ENCODE results near the gene SYT9.

The SYT9 gene

DNA sequence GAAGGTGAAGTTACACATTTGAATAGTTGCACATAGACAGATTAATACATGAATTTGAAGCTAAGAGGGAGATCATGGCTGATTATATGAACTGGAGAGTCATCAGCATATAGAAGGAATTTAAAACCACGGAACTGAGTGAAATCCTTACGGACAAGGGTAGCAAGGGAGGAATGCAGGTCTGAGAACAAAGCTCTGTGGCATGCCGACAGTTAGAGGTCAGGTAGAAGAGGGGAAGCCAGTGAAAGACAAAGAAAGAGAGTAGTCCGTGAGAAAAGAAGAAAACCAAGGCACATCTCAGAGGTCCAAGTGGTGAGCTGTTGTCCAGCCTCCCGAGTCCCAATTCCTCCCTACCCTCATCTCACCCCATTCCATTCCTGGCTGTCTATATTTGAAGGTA is 11.8 kb upstream of the SYT9 start:
- TF ChIP-seq, protein P1, sequence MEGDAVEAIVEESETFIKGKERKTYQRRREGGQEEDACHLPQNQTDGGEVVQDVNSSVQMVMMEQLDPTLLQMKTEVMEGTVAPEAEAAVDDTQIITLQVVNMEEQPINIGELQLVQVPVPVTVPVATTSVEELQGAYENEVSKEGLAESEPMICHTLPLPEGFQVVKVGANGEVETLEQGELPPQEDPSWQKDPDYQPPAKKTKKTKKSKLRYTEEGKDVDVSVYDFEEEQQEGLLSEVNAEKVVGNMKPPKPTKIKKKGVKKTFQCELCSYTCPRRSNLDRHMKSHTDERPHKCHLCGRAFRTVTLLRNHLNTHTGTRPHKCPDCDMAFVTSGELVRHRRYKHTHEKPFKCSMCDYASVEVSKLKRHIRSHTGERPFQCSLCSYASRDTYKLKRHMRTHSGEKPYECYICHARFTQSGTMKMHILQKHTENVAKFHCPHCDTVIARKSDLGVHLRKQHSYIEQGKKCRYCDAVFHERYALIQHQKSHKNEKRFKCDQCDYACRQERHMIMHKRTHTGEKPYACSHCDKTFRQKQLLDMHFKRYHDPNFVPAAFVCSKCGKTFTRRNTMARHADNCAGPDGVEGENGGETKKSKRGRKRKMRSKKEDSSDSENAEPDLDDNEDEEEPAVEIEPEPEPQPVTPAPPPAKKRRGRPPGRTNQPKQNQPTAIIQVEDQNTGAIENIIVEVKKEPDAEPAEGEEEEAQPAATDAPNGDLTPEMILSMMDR (IDR thresholded peaks at IDR 0.05) = no peak

DNA sequence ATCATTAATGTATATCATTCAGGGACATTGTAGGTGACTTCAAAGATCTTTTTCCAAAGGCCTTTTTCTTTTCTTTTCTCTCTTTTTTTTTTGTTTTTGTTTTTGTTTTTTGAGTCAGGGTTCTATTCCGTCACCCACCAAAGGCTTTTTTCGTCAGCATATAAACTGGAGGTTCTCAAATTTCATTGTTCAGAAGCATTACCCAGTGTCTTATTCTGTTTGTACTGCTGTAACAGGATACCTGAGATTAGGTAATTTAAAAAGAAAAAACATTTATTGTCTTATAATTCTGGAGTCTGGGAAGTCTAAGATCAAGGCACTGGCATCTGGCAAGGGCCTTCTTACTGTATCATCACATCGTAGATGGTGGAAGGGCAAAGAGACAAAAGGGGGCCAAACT is 6.4 kb upstream of the SYT9 start:
- TF ChIP-seq, protein P1 (IDR thresholded peaks at IDR 0.05) = no peak

DNA sequence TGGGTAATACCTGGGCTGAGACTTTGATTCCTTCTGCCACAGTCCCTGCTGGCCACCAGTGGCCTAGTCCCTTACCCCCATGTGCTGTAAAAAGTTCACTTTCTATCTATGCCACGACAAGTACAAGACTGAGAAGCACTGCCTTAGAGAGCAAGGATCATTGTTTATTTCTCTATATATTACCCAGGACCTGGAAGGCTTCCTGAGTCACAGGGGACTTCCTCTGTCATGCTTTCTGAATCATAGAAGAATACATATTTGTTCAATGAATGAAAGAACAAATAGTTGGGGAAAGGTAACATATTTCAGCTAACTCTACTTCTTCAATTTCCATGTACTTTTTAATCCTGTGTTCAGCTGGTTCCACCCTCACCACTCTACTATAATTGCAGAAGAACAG is 5.5 kb upstream of the SYT9 start:
- TF ChIP-seq, protein P1 (IDR thresholded peaks at IDR 0.05) = no peak

DNA sequence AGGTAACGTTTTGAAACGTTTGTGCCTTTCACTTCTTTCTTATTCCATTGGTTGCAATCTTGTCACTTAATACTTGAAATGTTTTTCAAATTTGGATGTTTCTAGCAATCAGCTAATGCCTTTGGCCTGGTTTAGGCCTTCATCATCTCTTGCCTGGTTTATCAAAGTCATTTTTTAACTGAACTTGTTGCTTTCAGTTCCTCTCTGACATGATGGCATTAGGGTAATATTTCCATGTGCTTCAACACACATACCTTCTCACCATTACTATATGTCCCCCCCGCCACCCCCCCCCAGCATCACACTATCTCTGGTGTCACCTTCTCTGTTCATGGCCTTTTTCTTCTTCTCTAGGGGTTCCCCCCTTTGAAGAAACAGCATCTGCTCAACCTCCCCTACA is 1.5 kb upstream of the SYT9 start:
- TF ChIP-seq, protein P1 (IDR thresholded peaks at IDR 0.05) = no peak

DNA sequence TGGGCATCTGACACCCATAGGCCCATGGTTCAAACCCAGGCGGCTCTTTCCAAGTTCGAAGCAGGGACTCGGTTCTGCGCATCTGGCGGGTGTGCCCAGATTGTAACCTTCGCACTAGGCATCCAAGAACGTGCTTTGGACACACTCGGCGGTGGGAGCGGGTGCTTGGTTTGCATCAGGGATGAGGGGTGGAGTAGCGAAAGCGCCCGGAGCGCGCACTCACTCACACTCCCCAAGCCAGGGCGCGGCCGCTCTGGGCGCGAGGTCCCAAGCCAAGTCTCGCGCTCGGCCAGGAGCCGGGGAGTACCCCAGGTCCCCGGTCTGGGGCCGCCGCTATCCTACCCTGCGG is 243 bp upstream of the SYT9 start:
- TF ChIP-seq, protein P1 (IDR thresholded peaks at IDR 0.05) = no peak

DNA sequence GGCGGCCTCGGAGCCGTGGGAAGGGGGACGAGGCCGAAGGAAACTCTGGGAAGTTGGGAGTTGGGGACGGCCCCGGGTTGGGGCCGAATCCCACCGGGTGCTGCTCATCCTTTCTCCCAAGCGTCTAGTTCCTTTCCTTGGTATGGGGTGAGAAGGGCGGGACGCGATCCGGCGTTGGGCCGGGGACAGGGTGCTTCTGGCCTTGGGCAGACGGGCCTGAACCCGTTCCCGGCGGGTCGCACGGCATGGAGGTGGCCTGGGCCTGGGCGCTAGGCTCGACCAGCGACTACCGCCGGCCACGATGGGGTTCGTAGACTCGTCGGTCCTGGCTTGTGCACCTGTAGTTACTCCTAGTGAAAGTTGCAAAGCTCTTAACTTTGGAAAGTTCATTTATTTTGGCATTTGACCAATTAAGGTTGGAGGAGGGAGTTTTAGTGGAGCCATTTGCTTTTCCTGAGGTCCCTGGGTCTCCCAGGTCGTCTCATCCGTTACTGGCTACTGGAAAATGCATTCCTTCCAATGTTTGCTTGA is 1.0 kb downstream of the SYT9 start:
- TF ChIP-seq, protein P1 (IDR thresholded peaks at IDR 0.05) = no peak

DNA sequence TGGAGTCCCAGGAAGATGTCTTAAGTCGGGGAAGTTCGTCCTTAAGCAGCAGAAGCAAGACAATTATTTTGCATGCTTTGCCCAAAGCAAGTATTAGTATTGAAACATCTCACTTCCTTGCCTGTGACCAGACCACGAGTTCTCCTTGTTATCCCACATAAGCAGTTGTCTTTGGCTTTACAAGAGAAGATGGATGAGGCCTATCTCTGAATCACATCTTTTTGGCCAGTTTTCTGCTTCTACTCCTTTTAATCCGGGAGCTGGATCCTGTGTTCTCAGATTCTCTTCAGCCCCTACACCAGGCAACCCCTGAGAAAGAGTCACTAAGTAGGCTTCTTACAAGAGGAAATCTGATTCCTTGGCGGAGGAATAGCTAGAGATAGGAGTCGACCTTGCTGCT is 2.1 kb downstream of the SYT9 start:
- TF ChIP-seq, protein P1 (IDR thresholded peaks at IDR 0.05) = no peak

DNA sequence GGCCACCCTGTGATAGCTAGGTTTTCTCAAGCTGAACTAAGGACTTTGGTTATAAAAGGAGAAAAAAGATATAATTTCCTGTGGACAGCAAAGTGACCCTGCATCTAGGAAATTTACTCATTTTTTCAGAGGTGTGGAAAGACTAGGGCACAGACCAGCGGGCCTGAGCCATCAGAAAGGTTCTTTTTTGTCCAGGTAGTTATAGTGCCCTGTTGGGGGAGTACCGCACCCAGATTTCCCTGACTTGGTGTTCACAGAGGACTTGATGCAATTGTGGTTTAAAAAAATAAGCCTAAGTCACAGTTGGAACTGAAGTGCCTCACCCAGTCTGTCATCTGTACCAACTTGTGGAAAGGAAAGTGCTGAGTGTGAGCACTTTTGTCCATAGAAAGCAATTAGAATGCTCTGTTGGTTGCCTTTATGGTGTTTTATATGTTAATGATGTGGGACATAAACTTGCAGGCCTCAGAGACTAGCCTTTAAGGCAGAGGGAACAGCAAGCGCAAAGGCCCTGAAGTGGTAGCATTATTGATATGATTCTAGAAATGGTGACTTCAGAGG is 3.1 kb downstream of the SYT9 start:
- TF ChIP-seq, protein P1 (IDR thresholded peaks at IDR 0.05) = no peak

Measured in LNCAP (cell line).